ENCODE measurements around the gene SLC5A10.

SLC5A10 gene

DNA sequence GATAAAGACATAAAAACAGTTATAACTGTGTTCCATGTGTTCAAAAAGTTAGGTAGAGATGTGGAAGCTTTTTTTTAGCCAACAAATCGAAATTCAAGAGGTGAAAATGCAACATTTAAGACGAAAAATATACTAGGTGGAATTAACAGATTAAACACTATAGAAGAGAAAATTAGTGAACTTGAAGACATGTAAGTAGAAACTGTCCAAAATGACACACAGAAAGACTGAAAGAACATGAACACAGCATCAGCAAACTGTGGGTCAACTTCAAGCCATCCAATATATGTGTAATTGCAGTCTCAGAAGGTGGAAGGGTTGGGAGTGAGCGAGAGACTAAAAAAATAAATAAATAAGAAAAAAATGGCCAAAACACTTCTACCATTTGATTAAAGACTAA lies 43.3 kb downstream of the SLC5A10 start:
- TF ChIP-seq, protein P1, sequence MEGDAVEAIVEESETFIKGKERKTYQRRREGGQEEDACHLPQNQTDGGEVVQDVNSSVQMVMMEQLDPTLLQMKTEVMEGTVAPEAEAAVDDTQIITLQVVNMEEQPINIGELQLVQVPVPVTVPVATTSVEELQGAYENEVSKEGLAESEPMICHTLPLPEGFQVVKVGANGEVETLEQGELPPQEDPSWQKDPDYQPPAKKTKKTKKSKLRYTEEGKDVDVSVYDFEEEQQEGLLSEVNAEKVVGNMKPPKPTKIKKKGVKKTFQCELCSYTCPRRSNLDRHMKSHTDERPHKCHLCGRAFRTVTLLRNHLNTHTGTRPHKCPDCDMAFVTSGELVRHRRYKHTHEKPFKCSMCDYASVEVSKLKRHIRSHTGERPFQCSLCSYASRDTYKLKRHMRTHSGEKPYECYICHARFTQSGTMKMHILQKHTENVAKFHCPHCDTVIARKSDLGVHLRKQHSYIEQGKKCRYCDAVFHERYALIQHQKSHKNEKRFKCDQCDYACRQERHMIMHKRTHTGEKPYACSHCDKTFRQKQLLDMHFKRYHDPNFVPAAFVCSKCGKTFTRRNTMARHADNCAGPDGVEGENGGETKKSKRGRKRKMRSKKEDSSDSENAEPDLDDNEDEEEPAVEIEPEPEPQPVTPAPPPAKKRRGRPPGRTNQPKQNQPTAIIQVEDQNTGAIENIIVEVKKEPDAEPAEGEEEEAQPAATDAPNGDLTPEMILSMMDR (IDR thresholded peaks at IDR 0.05; ENCODE audit: low read depth, low read length, missing control alignments), result no peak
- H3K4me3 ChIP-seq (ENCODE audit: low read depth, low read length), result no peak overlapping the region
- no peak for DNase-seq (ENCODE audit: low read depth)

DNA sequence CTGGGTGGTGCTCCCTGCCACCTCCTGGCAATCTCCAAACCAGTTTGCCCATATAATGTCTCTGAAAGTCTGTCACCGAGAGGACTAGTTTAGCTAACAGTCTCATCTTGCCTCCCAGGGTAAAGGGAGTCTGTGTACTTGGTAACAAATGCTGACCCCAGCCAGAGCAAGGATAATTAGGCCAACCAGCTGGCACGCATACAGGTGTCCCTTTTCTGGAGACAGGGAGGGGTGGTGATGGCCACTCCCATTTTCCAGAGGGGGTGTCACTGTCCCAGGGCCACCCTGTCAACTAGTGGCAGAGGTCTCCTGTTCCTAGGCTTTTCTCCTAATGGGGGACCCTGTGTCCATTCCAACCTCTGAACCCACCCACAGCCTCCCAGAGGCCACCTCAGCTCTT lies 44.5 kb downstream of the SLC5A10 start:
- no peak overlapping the region for H3K4me3 ChIP-seq (ENCODE audit: low read depth, low read length)
- DNase-seq (ENCODE audit: low read depth), result no peak
- TF ChIP-seq, protein P1 (IDR thresholded peaks at IDR 0.05; ENCODE audit: low read depth, low read length, missing control alignments), result no peak

DNA sequence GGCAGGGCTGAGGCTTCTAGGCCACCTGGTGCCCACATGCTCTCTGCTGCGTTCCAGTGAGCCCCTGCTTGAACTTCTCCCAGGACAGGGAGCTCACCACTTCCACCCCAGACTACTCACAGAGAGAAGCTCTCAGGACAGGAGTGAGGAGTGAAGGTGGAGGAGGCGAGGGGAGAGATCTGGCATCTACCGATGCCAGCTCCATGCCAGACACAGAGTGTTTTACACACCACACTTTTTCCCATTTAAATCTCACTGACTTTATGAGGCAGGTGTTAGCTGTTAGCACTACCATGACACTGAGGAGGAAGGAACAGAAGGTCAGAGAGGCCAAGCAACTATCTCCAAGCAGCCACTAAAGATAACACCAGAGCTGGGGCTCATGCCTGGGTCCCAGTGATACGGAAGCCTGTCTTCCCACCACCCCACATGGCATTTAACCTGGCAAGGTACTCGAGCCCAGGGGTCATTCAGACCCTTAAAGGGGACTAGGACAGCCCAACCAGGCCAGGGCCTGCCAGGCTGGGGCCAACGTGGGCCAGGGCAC lies 45.8 kb downstream of the SLC5A10 start:
- TF ChIP-seq, protein P1 (IDR thresholded peaks at IDR 0.05; ENCODE audit: low read depth, low read length, missing control alignments), result no peak
- DNase-seq (ENCODE audit: low read depth), result no peak
- H3K4me3 ChIP-seq (ENCODE audit: low read depth, low read length), result no peak overlapping the region

DNA sequence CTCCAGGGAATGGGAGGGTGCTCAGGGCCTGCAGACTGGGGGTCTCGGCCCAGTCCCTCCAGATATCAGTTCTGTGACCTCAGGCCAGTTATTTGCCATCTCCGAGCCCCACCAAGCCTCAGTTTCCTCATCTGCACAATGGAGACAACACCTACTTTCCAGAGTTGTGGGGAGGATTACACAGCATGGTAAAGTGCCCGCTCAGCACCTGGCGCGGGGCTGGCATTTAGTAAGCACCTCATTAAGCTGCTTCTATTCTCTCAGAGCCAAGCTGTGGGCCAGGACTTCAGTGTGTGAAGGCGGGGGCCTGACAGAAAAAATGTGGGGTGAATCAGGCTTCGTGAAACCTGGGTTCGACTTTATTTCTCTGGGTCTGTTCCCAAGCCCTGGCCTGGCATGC lies 47.4 kb downstream of the SLC5A10 start:
- H3K4me3 ChIP-seq (ENCODE audit: low read depth, low read length), result no peak overlapping the region
- DNase-seq (ENCODE audit: low read depth), result no peak
- TF ChIP-seq, protein P1 (IDR thresholded peaks at IDR 0.05; ENCODE audit: low read depth, low read length, missing control alignments), result no peak

DNA sequence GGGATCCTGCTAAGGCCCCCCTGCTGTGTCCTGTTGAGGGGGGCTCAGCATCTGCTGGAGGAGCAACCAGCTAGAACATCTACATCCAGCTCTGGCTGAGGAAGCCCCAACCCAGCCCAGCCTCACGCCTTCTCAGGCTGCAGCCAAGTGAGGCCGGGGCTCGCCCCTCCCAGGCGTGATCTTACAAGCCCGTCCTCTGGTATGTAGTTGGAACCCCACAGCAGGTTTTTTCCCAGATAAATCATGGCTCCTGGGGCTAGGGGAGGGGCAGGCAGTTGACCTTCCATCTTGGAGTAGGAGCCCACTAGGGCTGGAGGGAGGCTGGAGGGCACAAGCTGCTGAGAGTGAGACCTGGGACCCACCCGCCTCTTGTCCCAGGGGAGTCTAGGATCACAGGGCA lies 47.9 kb downstream of the SLC5A10 start:
- TF ChIP-seq, protein P1 (IDR thresholded peaks at IDR 0.05; ENCODE audit: low read depth, low read length, missing control alignments), result no peak
- no peak for DNase-seq (ENCODE audit: low read depth)
- H3K4me3 ChIP-seq (ENCODE audit: low read depth, low read length), result no peak overlapping the region

DNA sequence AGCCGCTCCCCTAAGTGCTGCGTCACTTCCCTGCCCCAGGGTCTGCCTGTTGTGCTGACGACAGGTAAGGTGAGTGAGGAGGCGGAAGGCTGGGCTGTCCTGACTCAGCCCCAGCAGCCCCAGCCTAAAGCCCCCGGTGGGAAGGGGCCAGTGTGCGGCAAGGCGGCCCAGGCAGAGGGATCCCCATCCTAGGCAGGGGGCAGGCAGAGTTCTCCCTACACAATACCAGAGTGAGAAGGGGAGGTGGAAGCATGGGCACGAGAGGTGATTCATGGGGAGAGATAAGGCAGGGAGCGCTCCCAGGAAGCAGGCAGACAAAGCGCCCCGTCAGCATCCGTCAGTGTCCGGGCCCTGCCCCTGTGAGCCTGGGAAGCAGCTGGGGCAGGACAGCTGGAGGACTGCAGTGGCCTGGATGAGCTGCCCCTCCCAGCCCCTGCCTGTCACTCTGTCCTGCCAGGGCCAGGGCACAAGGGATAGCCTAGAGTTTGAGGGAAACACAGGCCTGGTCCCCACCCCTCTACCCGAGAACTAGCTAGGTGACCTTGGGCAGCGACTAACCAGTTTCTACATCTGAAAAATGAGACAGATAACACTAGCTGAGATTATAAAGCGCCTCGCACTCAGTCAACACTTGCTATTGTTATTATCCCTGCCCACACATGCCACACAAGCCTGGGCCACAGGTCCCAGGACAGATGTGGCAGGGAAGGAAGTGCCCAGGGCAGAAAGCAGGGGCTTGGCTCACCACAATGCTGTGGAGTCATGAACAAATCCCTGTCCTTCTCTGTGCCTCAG lies 48.8 kb downstream of the SLC5A10 start:
- TF ChIP-seq, protein P1 (IDR thresholded peaks at IDR 0.05; ENCODE audit: low read depth, low read length, missing control alignments), result no peak
- no peak overlapping the region for H3K4me3 ChIP-seq (ENCODE audit: low read depth, low read length)
- no peak for DNase-seq (ENCODE audit: low read depth)

Data from GM12864 (cell line).